Measurements from ENCODE around the gene C1orf35. TPM values are rescaled to one million over a fixed set of nuclear protein-coding genes. Genes with fewer than 3 reads are reported as not detected.

The C1orf35 gene
- total RNA-seq, 1 donor from 2014 or later, result 27.5 TPM

GRCh38 chr1:228081144-228081543 lies 22.0 kb downstream of the C1orf35 start:
- no peaks in the 10 kb centered on the region for H3K9me3 Mint-ChIP-seq

DNA sequence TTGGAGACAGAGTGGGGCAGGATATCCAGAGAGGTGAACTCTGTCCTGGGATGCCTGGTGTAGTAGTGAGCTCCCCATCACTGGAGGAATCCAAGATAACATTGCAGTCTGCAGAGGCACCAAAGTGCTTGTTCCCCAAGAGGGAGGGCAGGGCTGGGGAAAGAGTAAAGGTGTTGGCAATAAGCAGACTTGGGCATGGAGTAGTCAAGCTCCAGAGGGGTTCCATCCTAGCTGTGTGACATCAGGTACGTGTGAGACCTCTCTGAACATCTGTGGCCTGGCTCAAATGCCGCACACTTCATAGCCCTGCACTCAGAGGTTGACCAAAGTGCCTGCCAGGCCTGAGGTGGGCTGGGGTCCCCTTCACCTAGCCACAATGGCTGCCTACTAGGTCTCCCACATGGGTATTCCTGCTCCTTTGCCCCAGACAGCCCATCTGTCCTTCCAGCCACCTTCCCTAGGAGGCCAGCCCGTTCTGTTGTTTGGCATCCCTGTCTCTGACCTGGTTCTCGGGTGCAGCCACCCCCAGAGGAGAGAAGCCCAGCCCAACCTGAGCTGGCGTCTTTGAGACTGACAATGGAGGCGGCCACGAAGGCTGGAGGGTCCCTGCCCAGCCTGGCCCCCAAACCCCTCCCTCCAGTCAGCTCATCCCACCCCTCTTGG lies 23.4 kb downstream of the C1orf35 start:
- intact Hi-C loops (cut with micrococcal nuclease), result loop anchor here (5.0 to 10.0 kb wide), 3 partner anchors 328 to 1675 kb away; partner anchors contain the start of genes PARP1 and TRIM11
- no peaks in the 10 kb centered on the region for H3K9me3 Mint-ChIP-seq
- no peak overlapping the region for H3K4me3 Mint-ChIP-seq
- H3K27ac Mint-ChIP-seq, result no peak overlapping the region
- H3K36me3 Mint-ChIP-seq (ENCODE audit: low read depth), result peaks cover 20% of the 10 kb centered on the region
- no peaks in the 10 kb centered on the region for H3K27me3 Mint-ChIP-seq
- H3K4me1 Mint-ChIP-seq, result peaks cover 23% of the 10 kb centered on the region
- no peak for DNase-seq

More at GRCh38 chr1:228081144-228081543, 22.0 kb downstream of the C1orf35 start:
- H3K27me3 Mint-ChIP-seq, result no peaks in the 10 kb centered on the region
- H3K4me1 Mint-ChIP-seq, result peaks cover 32% of the 10 kb centered on the region
- H3K36me3 Mint-ChIP-seq (ENCODE audit: low read depth), result peaks cover 30% of the 10 kb centered on the region
- peak overlapping the region; percentile 97 for H3K4me3 Mint-ChIP-seq
- no peak for DNase-seq
- intact Hi-C loops (cut with micrococcal nuclease), result loop anchor here (5.0 to 10.0 kb wide), 3 partner anchors 326 to 1676 kb away; partner anchors contain the start of genes PARP1 and TRIM11
- H3K27ac Mint-ChIP-seq, result peak overlapping the region; percentile 87

- Mint-ChIP-seq H3K36me3 (ENCODE audit: low read depth) (peaks cover 15% of the 10 kb centered on the region), H3K9me3 (no peaks in the 10 kb centered on the region), H3K27me3 (no peaks in the 10 kb centered on the region), H3K4me1 (peaks cover 16% of the 10 kb centered on the region), H3K27ac (no peak overlapping the region), H3K4me3 (no peak overlapping the region)
- intact Hi-C loops (cut with micrococcal nuclease), result no loop called here
- DNase-seq, result no peak
These were observed 24.1 kb downstream of the C1orf35 start for GRCh38 chr1:228079013-228079412.

DNA sequence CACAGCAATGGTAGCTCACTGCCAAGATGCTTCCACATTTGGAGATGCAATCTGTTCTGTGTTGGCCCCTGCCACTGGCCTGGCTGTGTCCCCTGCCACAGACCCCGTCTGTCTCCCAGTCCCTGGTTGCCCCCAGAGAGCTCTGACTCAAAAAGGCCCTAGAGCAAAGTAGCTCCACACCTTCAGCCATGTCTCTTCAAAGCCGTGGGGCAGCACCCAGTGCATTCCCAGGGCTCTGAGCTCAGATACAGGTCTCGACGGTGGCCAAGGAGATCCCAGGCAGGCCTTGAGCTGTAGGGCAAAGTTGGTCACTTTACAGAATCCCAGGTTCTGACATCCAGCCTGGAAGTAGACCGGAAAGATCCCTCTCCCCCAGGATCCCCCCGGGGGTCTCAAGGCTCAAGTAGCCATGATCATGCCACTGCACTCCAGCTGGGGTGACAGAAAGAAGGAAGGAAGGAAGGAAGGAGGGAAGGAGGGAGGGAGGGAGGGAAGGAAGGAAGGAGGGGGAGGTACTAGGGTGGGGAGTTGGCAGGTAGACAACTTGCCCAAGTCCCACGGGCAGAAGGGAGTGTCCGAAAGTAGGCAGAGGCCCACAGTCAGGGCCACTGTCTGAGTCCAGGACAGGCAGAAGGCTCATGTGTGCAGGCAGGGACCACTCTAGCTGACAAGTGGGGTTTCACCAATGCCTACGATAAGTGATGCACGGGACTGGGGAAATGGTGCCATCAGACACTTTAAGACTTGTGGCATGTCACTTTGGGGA lies 25.4 kb downstream of the C1orf35 start:
- no peak for DNase-seq
- peaks cover 12% of the 10 kb centered on the region for H3K4me1 Mint-ChIP-seq
- intact Hi-C loops (cut with micrococcal nuclease), result no loop called here
- H3K27me3 Mint-ChIP-seq, result no peaks in the 10 kb centered on the region
- H3K36me3 Mint-ChIP-seq (ENCODE audit: low read depth), result peaks cover 6% of the 10 kb centered on the region
- H3K4me3 Mint-ChIP-seq, result no peak overlapping the region
- no peak overlapping the region for H3K27ac Mint-ChIP-seq
- no peaks in the 10 kb centered on the region for H3K9me3 Mint-ChIP-seq

GRCh38 chr1:228076796-228077430 lies 26.2 kb downstream of the C1orf35 start:
- no peak overlapping the region for H3K27ac Mint-ChIP-seq
- H3K4me1 Mint-ChIP-seq, result peaks cover 12% of the 10 kb centered on the region
- peaks cover 6% of the 10 kb centered on the region for H3K36me3 Mint-ChIP-seq (ENCODE audit: low read depth)
- H3K4me3 Mint-ChIP-seq, result no peak overlapping the region
- DNase-seq, result no peak
- H3K27me3 Mint-ChIP-seq, result no peaks in the 10 kb centered on the region
- no peaks in the 10 kb centered on the region for H3K9me3 Mint-ChIP-seq
- intact Hi-C loops (cut with micrococcal nuclease), result no loop called here

DNA sequence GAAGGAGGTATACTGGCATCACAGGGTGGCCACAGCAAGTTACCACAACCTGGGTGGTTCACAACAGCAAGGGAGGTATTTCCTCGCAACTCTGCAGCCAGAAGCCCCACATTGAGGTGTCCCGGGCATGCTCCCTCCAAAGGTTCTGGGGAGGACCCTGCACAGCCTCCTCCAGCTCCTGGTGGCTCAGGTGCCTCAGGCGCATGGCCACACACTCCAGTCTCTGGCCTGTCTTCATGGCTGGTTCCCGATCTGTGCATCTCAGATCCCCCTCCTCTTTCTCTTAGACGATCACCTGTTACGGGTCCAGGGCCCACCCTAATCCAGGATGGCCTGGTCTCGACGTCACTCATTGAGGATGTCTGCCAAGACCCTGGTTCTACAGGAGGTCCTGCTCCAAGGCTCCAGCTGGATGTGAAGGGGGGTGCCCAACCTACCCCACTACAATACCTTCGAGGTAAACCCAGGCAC lies 27.3 kb downstream of the C1orf35 start:
- Mint-ChIP-seq H3K4me3 (no peak overlapping the region), H3K4me1 (peaks cover 8% of the 10 kb centered on the region), H3K9me3 (no peaks in the 10 kb centered on the region), H3K27me3 (no peaks in the 10 kb centered on the region), H3K36me3 (ENCODE audit: low read depth) (peaks cover 3% of the 10 kb centered on the region), H3K27ac (no peak overlapping the region)
- DNase-seq, result no peak
- intact Hi-C loops (cut with micrococcal nuclease), result no loop called here

DNA sequence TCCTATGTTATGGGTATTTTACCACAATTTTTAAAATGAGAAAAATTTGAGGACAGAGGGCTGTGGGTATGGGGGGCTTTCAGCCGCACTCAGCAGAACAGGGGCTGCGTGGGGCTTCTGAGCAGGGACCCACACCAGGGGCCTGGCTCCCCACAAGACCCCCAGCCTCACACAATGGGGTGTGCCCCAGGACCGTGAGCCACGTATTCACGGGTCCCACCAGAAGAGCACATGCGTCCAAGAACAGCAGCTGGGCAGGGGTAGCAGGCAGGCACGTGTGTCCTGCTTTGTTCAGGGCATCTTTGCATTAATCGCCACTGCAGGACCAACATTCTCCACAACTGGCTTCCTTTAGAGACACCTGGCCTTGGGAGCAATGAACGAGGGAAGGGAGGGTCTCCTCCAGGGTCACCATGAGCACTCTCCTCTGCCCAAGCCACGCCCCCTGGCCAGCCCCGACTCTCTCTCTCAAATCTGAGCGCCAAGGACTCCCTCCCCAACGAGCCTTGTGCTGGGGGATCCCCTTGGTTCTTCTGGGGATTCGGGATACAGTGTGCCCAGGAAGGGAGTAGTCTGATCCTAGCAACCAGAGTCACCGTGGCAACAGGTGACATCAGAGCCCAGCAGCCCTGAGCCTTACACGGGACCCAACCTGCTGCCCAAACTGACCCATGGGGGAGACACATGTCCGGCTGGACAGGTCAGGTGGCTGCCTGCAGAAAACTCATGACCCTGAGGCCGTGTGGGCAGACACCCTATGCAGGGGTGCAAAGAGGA lies 28.0 kb downstream of the C1orf35 start:
- intact Hi-C loops (cut with micrococcal nuclease), result no loop called here
- DNase-seq, result no peak

DNA sequence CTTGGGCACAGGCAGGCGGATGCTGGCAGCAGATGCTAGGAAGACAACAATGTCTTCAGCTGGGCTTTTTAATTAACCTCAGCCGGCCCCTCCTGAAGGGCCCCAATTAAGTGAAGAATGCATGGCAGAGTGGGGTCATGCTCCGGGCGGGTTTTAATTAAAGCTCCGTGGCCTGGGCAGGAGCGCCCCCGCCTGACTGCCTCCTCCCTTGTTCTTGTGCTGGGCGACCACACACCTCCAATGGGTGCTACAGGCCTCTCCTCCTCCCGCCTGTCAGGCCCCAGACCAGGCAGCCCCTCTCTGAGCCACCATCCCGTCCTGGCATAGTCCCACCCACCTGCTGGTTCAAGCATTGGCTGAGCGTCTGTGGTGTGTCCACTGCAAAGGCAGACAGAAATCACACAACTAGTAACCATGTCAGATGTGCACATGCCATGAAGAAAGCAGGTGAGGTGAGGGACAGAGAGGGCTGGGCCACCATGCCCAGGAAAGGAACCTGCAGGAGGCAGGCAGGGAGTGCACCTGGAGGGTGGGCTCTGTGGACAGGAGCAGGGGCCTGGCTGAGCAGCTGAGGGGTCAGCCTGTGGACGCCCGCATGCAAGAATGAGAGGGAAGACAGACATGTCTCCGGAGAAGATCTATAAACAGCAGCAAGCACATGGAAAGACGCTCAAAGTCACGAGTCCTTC lies 29.1 kb downstream of the C1orf35 start:
- intact Hi-C loops (cut with micrococcal nuclease), result no loop called here
- no peak overlapping the region for H3K4me3 Mint-ChIP-seq
- H3K27me3 Mint-ChIP-seq, result no peaks in the 10 kb centered on the region
- DNase-seq, result no peak
- H3K9me3 Mint-ChIP-seq, result no peaks in the 10 kb centered on the region
- H3K36me3 Mint-ChIP-seq (ENCODE audit: low read depth), result no peaks in the 10 kb centered on the region
- H3K27ac Mint-ChIP-seq, result no peak overlapping the region
- H3K4me1 Mint-ChIP-seq, result peaks cover 4% of the 10 kb centered on the region

More for the DNA sequence above, 28.0 kb downstream of the C1orf35 start:
- Mint-ChIP-seq H3K9me3 (no peaks in the 10 kb centered on the region), H3K27ac (no peak overlapping the region), H3K4me3 (no peak overlapping the region), H3K4me1 (peaks cover 8% of the 10 kb centered on the region), H3K36me3 (ENCODE audit: low read depth) (peaks cover 3% of the 10 kb centered on the region), H3K27me3 (no peaks in the 10 kb centered on the region)

GRCh38 chr1:228073061-228073856 lies 29.9 kb downstream of the C1orf35 start:
- H3K36me3 Mint-ChIP-seq (ENCODE audit: low read depth), result no peaks in the 10 kb centered on the region
- H3K4me3 Mint-ChIP-seq, result no peak overlapping the region
- H3K4me1 Mint-ChIP-seq, result peaks cover 2% of the 10 kb centered on the region
- no peaks in the 10 kb centered on the region for H3K27me3 Mint-ChIP-seq
- intact Hi-C loops (cut with micrococcal nuclease), result no loop called here
- H3K27ac Mint-ChIP-seq, result no peak overlapping the region
- H3K9me3 Mint-ChIP-seq, result no peaks in the 10 kb centered on the region
- DNase-seq, result no peak

GRCh38 chr1:228072658-228073043 lies 30.5 kb downstream of the C1orf35 start:
- Mint-ChIP-seq H3K27ac (no peak overlapping the region), H3K36me3 (ENCODE audit: low read depth) (no peaks in the 10 kb centered on the region), H3K27me3 (no peaks in the 10 kb centered on the region), H3K4me1 (peaks cover under 1% of the 10 kb centered on the region), H3K4me3 (no peak overlapping the region), H3K9me3 (no peaks in the 10 kb centered on the region)
- intact Hi-C loops (cut with micrococcal nuclease), result no loop called here
- DNase-seq, result no peak

DNA sequence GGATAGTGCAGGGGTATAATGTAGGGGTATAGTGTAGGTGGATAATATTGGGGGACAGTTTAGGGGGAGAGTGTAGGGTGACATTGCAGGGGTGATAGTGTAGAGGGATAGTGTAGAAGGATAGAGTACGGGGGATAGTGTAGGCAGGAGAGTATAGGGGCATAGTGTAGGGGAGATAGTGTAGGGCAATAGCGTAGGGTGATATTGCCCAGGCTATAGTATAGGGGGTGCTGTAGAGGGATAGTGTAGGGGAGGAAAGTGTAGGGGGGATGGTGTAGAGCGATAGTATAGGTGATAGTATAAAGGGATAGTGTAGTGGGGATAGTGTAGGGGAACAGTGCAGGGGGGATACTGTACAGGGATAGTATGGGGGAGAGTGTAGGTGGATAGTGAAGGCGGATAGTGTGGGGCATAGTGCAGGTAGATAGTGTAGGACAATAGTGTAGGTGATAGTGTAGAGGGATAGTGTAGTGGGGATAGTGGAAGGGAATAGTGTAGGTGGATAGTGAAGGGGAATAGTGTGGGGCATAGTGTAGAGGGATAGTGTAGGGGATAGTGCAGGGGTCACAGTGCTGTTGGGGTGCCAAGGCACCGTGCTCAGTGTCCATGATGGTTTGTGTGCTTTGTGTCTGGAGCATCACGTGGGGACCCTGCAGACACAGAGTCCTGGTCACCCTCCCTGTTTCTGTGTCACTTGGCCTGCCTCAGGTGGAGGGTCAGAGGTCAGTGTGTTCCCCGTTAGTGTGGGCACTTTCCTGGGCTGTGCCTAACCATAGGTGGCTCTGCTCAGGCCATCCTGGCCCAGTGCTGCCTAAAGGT lies 31.1 kb downstream of the C1orf35 start:
- intact Hi-C loops (cut with micrococcal nuclease), result no loop called here
- Mint-ChIP-seq H3K27ac (no peak overlapping the region), H3K9me3 (no peaks in the 10 kb centered on the region), H3K36me3 (ENCODE audit: low read depth) (no peaks in the 10 kb centered on the region), H3K4me3 (no peak overlapping the region), H3K4me1 (no peaks in the 10 kb centered on the region), H3K27me3 (peaks cover 4% of the 10 kb centered on the region)
- DNase-seq, result no peak

- no peak overlapping the region for H3K27ac Mint-ChIP-seq
- no peak overlapping the region for H3K4me3 Mint-ChIP-seq
- peaks cover 6% of the 10 kb centered on the region for H3K27me3 Mint-ChIP-seq
- H3K9me3 Mint-ChIP-seq, result no peaks in the 10 kb centered on the region
- intact Hi-C loops (cut with micrococcal nuclease), result no loop called here
- H3K4me1 Mint-ChIP-seq, result no peaks in the 10 kb centered on the region
- no peaks in the 10 kb centered on the region for H3K36me3 Mint-ChIP-seq (ENCODE audit: low read depth)
- DNase-seq, result no peak
These were observed 32.3 kb downstream of the C1orf35 start for GRCh38 chr1:228070851-228071250.

All from activated CD4-positive, alpha-beta T cell treated with anti-CD3 and anti-CD28 coated beads, Interleukin-2, amount 10 ng/mL, durations not matched to agents 24 days and 14 days (primary cell).